Stimulated activated CD4-positive, alpha-beta T cell treated with anti-CD3 and anti-CD28 coated beads, Interleukin-1b, Interleukin-23, amount 100 ng/mL, for 24 hours (primary cell): ENCODE measurements around the gene SLC25A27.

Experiments
- DNase-seq, 4 experiments: peaks; one replicate each; pipeline ENCODE4 v3.0.0-alpha.2; 2020; ENCODE audit warnings: low read depth in 4 of 4, low spot score in 1 of 4

SLC25A27 gene

GRCh38 chr6:46711491-46711890, 58.7 kb downstream of the SLC25A27 start:
- DNase-seq: no peak

GRCh38 chr6:46715141-46715540, 62.4 kb downstream of the SLC25A27 start:
- no peak for DNase-seq

GRCh38 chr6:46719099-46719498, 66.3 kb downstream of the SLC25A27 start:
- no peak for DNase-seq

GRCh38 chr6:46720401-46720800, 67.6 kb downstream of the SLC25A27 start:
- no peak for DNase-seq
